Measurements from ENCODE around the gene EHHADH.
"Not testable (repeated sequence)": the region's sequence is repeated elsewhere in the genome, so short reads cannot be mapped to it uniquely, and the experiment has no call there.

The EHHADH gene

DNA sequence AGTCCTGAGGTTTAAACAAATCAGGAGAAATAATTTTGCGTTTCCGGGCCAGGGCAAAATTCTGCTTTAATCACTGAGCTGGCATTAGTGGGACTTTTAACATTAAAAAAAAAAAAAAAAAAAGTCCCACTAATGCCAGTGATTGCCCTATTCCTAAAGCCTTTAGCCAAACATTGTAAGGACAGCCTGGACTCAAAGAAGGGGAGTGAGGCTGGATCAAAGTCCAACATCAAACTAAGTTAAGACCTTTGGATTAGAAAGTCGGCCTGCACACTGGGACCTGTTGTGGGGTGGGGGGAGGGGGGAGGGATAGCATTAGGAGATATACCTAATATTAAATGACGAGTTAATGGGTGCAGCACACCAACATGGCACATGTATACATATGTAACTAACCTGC, 716 bp downstream of the EHHADH start:
- H3K27me3 ChIP-seq (ENCODE audit: control insufficient read depth in 5 of 5, insufficient read depth in 4 of 5, low read length in 5 of 5); H3K27ac ChIP-seq (ENCODE audit: low read depth, low read length); H3K9me3 ChIP-seq (ENCODE audit: control insufficient read depth in 5 of 5, low read length in 5 of 5); H3K9ac ChIP-seq (ENCODE audit: low read length in 5 of 5); H3K36me3 ChIP-seq (ENCODE audit: control insufficient read depth in 5 of 5, insufficient read depth in 5 of 5, low read length in 5 of 5): not testable (repeated sequence)
- H3K4me3 ChIP-seq (ENCODE audit: low read depth in 1 of 5, low read length in 5 of 5) = peak overlapping the region in 3 of 5 donors; percentile 86 to 95 (median 90)
- H3K4me1 ChIP-seq (ENCODE audit: control insufficient read depth in 5 of 5, insufficient read depth in 5 of 5, low read length in 5 of 5) = peaks cover 0 to 31% (median 21%) of the 10 kb centered on the region in 5 donors

DNA sequence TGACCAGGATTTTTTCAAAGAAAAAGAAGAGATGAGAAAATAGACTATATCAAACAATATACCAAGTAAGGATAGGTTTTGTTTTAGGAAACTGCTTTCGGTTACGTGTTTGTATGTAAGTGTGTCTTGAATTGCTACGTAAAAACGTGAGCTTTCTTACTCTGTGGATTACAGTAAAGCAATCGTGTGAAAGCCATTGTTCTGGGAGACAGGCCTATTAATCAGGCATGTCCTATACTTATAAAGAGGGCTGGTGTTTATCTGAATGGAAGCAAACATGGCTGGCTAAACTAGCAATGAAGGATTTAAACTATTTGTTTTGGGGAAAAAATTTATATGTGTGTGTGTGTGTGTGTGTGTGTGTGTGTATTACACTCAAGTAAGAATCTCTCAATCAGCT, 2.6 kb downstream of the EHHADH start:
- Histone ChIP-seq H3K27me3 (ENCODE audit: control insufficient read depth in 5 of 5, insufficient read depth in 4 of 5, low read length in 5 of 5) (no peaks in the 10 kb centered on the region), H3K4me3 (ENCODE audit: low read depth in 1 of 5, low read length in 5 of 5) (no peak overlapping the region), H3K9me3 (ENCODE audit: control insufficient read depth in 5 of 5, low read length in 5 of 5) (no peaks in the 10 kb centered on the region), H3K4me1 (ENCODE audit: control insufficient read depth in 5 of 5, insufficient read depth in 5 of 5, low read length in 5 of 5) (peaks cover 0 to 31% (median 21%) of the 10 kb centered on the region in 5 donors), H3K9ac (ENCODE audit: low read length in 5 of 5) (no peak overlapping the region), H3K27ac (ENCODE audit: low read depth, low read length) (peak overlapping the region; percentile 86), H3K36me3 (ENCODE audit: control insufficient read depth in 5 of 5, insufficient read depth in 5 of 5, low read length in 5 of 5) (peaks cover 7 to 13% (median 10%) of the 10 kb centered on the region in 5 donors)

DNA sequence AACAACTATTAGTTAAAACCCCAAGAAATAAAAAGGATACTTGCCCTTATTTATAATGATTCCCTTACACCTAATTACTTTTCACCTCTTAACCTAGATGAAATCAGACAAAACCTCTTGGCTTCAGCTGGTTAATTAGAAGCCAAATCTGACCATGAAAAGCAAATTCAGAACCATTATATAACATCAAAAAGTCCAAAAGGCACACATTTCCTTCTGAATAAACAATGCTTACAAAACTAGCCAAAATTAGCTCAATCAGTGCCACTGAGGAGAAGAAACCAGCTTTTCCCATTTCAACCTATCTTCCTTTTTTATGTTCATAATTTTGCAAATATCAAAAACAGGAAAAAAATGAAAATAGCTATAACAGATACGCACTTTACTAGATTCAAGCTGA, 3.2 kb downstream of the EHHADH start:
- peaks cover 0 to 31% (median 21%) of the 10 kb centered on the region in 5 donors for H3K4me1 ChIP-seq (ENCODE audit: control insufficient read depth in 5 of 5, insufficient read depth in 5 of 5, low read length in 5 of 5)
- no peaks in the 10 kb centered on the region for H3K9me3 ChIP-seq (ENCODE audit: control insufficient read depth in 5 of 5, low read length in 5 of 5)
- H3K4me3 ChIP-seq (ENCODE audit: low read depth in 1 of 5, low read length in 5 of 5) = no peak overlapping the region
- no peaks in the 10 kb centered on the region for H3K27me3 ChIP-seq (ENCODE audit: control insufficient read depth in 5 of 5, insufficient read depth in 4 of 5, low read length in 5 of 5)
- peak overlapping the region; percentile 86 for H3K27ac ChIP-seq (ENCODE audit: low read depth, low read length)
- H3K9ac ChIP-seq (ENCODE audit: low read length in 5 of 5) = peak overlapping the region in 4 of 5 donors; percentile 30 to 63 (median 50)
- peaks cover 7 to 17% (median 11%) of the 10 kb centered on the region in 5 donors for H3K36me3 ChIP-seq (ENCODE audit: control insufficient read depth in 5 of 5, insufficient read depth in 5 of 5, low read length in 5 of 5)

DNA sequence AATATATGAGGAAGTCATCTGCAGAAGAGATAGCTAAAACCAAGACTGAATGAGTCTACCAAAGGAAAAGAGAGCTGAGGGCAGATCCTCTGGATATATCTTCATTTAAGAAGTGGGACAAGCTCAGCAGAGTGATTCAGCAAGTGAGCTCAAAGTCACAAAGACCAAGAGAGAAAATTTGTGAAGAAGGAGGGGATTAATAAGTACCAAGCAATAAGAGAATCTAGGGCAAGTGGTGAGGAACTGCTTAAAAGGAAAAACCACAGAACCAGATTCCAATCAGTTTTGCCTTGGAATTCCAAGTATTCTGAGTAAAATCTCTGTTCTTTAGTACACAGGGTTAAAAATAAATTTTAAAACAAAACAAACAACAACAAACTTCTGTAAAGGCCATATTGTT, 3.6 kb downstream of the EHHADH start:
- peak overlapping the region in 2 of 5 donors; percentile 7 to 11 for H3K4me3 ChIP-seq (ENCODE audit: low read depth in 1 of 5, low read length in 5 of 5)
- peak overlapping the region; percentile 86 for H3K27ac ChIP-seq (ENCODE audit: low read depth, low read length)
- H3K27me3 ChIP-seq (ENCODE audit: control insufficient read depth in 5 of 5, insufficient read depth in 4 of 5, low read length in 5 of 5) = no peaks in the 10 kb centered on the region
- no peaks in the 10 kb centered on the region for H3K9me3 ChIP-seq (ENCODE audit: control insufficient read depth in 5 of 5, low read length in 5 of 5)
- peak overlapping the region in 3 of 5 donors; percentile 4 to 57 (median 42) for H3K9ac ChIP-seq (ENCODE audit: low read length in 5 of 5)
- peaks cover 7 to 17% (median 11%) of the 10 kb centered on the region in 5 donors for H3K36me3 ChIP-seq (ENCODE audit: control insufficient read depth in 5 of 5, insufficient read depth in 5 of 5, low read length in 5 of 5)
- H3K4me1 ChIP-seq (ENCODE audit: control insufficient read depth in 5 of 5, insufficient read depth in 5 of 5, low read length in 5 of 5) = peaks cover 0 to 31% (median 21%) of the 10 kb centered on the region in 5 donors

DNA sequence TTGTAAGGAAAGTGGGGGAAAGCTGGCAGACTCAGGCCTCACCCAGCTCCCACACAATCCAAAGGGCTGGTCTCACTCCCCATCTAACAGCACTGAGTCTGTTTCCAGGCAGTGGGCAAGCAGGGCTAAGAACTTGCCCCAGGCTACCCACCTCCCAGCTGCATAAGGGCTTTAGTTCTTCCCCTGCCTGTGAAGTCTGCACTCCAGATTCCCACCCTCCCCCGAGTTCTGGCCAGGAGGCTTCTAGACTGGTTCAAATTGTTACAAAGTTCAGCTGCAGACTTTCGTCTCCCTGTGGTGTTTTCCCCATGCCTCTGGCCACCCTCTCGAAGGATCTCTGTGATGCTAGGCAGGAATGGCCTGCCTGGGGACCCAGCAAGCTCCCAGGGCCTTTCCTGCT, 11.2 kb downstream of the EHHADH start:
- Histone ChIP-seq H3K4me1 (ENCODE audit: control insufficient read depth in 5 of 5, insufficient read depth in 5 of 5, low read length in 5 of 5) (no peaks in the 10 kb centered on the region), H3K4me3 (ENCODE audit: low read depth in 1 of 5, low read length in 5 of 5) (peak overlapping the region in 1 of 5 donors; percentile 35), H3K27me3 (ENCODE audit: control insufficient read depth in 5 of 5, insufficient read depth in 4 of 5, low read length in 5 of 5) (no peaks in the 10 kb centered on the region), H3K9me3 (ENCODE audit: control insufficient read depth in 5 of 5, low read length in 5 of 5) (peaks cover 2 to 16% (median 5%) of the 10 kb centered on the region in 5 donors), H3K9ac (ENCODE audit: low read length in 5 of 5) (no peak overlapping the region), H3K27ac (ENCODE audit: low read depth, low read length) (no peak overlapping the region), H3K36me3 (ENCODE audit: control insufficient read depth in 5 of 5, insufficient read depth in 5 of 5, low read length in 5 of 5) (peaks cover 2 to 15% (median 6%) of the 10 kb centered on the region in 5 donors)

DNA sequence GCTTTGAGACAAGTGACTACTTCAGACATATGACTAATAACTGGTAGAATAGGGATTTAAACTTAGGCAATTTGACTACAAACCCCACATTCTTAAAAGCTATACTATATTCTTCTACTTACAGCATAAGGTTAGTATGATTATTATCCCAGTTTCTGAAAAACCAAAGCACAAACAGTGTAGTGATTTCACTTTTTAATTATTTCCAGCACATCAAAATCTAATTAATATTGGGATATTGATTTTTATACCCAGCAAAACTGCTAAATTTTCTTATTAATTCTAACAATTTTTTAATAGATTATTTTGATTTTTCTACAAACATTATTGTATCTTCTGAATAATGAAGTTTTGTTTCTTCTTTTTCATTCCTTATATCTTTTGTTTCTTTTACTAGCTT, 16.9 kb downstream of the EHHADH start:
- Histone ChIP-seq H3K27me3 (ENCODE audit: control insufficient read depth in 5 of 5, insufficient read depth in 4 of 5, low read length in 5 of 5) (no peaks in the 10 kb centered on the region), H3K9ac (ENCODE audit: low read length in 5 of 5) (no peak overlapping the region), H3K27ac (ENCODE audit: low read depth, low read length) (no peak overlapping the region), H3K4me1 (ENCODE audit: control insufficient read depth in 5 of 5, insufficient read depth in 5 of 5, low read length in 5 of 5) (no peaks in the 10 kb centered on the region), H3K4me3 (ENCODE audit: low read depth in 1 of 5, low read length in 5 of 5) (no peak overlapping the region), H3K36me3 (ENCODE audit: control insufficient read depth in 5 of 5, insufficient read depth in 5 of 5, low read length in 5 of 5) (peaks cover 10 to 17% (median 14%) of the 10 kb centered on the region in 5 donors), H3K9me3 (ENCODE audit: control insufficient read depth in 5 of 5, low read length in 5 of 5) (peaks cover 9 to 28% (median 24%) of the 10 kb centered on the region in 5 donors)

DNA sequence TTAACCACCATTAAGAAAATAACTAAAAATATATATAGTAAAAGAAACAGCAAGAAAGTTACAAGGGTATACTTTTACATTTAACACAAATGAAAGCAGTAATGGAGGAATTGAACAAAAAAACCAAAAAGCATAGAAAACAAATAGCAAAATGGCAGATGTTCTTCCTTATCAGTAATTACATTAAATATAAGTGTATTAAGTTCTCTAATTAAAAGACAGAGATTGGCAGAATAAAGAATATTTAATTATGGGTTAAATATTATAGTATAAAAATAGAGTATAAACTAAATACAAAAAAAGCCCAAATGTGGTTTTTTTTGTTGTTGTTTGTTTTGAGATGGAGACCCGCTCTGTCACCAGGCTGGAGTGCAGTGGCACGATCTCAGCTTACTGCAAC, 20.5 kb downstream of the EHHADH start:
- Histone ChIP-seq H3K36me3 (ENCODE audit: control insufficient read depth in 5 of 5, insufficient read depth in 5 of 5, low read length in 5 of 5) (peaks cover 10 to 27% (median 20%) of the 10 kb centered on the region in 5 donors), H3K4me1 (ENCODE audit: control insufficient read depth in 5 of 5, insufficient read depth in 5 of 5, low read length in 5 of 5) (no peaks in the 10 kb centered on the region), H3K4me3 (ENCODE audit: low read depth in 1 of 5, low read length in 5 of 5) (no peak overlapping the region), H3K27me3 (ENCODE audit: control insufficient read depth in 5 of 5, insufficient read depth in 4 of 5, low read length in 5 of 5) (no peaks in the 10 kb centered on the region), H3K27ac (ENCODE audit: low read depth, low read length) (no peak overlapping the region), H3K9me3 (ENCODE audit: control insufficient read depth in 5 of 5, low read length in 5 of 5) (peaks cover 9 to 28% (median 24%) of the 10 kb centered on the region in 5 donors), H3K9ac (ENCODE audit: low read length in 5 of 5) (no peak overlapping the region)

DNA sequence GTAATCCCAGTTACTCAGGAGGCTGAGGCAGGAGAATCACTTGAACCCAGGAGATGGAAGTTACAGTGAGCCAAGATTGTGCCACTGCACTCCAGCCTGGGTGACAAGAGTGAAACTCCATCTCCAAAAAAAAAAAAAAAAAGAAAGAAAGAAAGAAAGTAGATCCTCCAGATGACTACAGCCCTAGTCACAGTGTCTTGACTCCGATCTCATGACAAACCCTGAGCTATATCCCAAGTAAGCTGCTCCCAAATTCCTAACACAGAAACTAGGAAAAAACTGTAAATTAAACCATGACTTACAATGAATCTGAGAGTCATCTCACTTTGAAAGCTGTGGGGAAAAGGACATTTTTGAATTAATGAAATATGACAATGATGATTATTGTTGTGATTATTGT, 27.3 kb downstream of the EHHADH start:
- H3K27me3 ChIP-seq (ENCODE audit: control insufficient read depth in 5 of 5, insufficient read depth in 4 of 5, low read length in 5 of 5); H3K4me1 ChIP-seq (ENCODE audit: control insufficient read depth in 5 of 5, insufficient read depth in 5 of 5, low read length in 5 of 5): not testable (repeated sequence)
- H3K36me3 ChIP-seq (ENCODE audit: control insufficient read depth in 5 of 5, insufficient read depth in 5 of 5, low read length in 5 of 5) = peaks cover 6 to 33% (median 18%) of the 10 kb centered on the region in 5 donors

DNA sequence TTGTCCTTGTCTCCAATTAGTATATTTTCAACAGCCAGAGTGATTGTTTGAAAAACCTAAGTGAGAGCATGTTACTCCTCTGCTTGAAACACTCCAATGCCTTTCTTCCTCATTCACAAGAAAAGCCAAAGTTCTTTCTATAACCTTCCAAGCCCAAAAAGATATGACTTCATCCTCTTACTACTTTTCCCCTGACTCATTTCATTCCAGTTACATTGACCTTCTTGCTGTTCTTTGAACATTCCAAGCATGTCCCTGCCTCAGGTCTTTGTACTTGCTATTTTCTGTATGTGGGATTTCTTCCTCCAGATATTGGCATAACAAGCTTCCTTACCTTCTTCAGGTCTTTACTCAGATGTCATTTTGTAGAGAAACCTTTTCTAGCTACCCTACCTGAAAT, 28.3 kb downstream of the EHHADH start:
- no peak overlapping the region for H3K9ac ChIP-seq (ENCODE audit: low read length in 5 of 5)
- H3K4me1 ChIP-seq (ENCODE audit: control insufficient read depth in 5 of 5, insufficient read depth in 5 of 5, low read length in 5 of 5) = no peaks in the 10 kb centered on the region
- H3K36me3 ChIP-seq (ENCODE audit: control insufficient read depth in 5 of 5, insufficient read depth in 5 of 5, low read length in 5 of 5) = peaks cover 6 to 34% (median 18%) of the 10 kb centered on the region in 5 donors
- no peak overlapping the region for H3K27ac ChIP-seq (ENCODE audit: low read depth, low read length)
- H3K4me3 ChIP-seq (ENCODE audit: low read depth in 1 of 5, low read length in 5 of 5) = no peak overlapping the region
- no peaks in the 10 kb centered on the region for H3K27me3 ChIP-seq (ENCODE audit: control insufficient read depth in 5 of 5, insufficient read depth in 4 of 5, low read length in 5 of 5)
- H3K9me3 ChIP-seq (ENCODE audit: control insufficient read depth in 5 of 5, low read length in 5 of 5) = no peaks in the 10 kb centered on the region

More for the DNA sequence above, 27.3 kb downstream of the EHHADH start:
- H3K4me3 ChIP-seq (ENCODE audit: low read depth in 1 of 5, low read length in 5 of 5); H3K9me3 ChIP-seq (ENCODE audit: control insufficient read depth in 5 of 5, low read length in 5 of 5); H3K9ac ChIP-seq (ENCODE audit: low read length in 5 of 5); H3K27ac ChIP-seq (ENCODE audit: low read depth, low read length): not testable (repeated sequence)

DNA sequence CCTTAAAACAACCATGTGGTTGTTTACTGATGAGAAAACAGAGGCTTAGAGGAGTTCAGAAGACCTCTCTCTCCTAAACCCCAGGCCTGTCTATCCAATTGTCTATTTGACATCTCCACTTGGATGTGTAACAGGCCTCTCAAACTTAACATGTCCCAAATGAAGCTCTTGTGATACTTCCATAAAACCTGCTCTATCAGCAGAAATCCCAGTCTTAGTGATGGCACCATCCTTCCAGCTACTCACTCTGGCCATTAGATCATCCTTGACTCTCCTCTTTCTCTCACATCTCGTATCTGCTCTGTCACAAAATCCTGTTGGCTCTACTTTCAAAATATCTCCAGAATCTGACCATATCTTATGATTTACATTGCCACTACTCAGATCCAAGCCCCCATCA, 28.8 kb downstream of the EHHADH start:
- H3K27me3 ChIP-seq (ENCODE audit: control insufficient read depth in 5 of 5, insufficient read depth in 4 of 5, low read length in 5 of 5) = no peaks in the 10 kb centered on the region
- H3K4me3 ChIP-seq (ENCODE audit: low read depth in 1 of 5, low read length in 5 of 5) = no peak overlapping the region
- H3K4me1 ChIP-seq (ENCODE audit: control insufficient read depth in 5 of 5, insufficient read depth in 5 of 5, low read length in 5 of 5) = no peaks in the 10 kb centered on the region
- H3K9ac ChIP-seq (ENCODE audit: low read length in 5 of 5) = no peak overlapping the region
- no peak overlapping the region for H3K27ac ChIP-seq (ENCODE audit: low read depth, low read length)
- H3K36me3 ChIP-seq (ENCODE audit: control insufficient read depth in 5 of 5, insufficient read depth in 5 of 5, low read length in 5 of 5) = peaks cover 6 to 38% (median 18%) of the 10 kb centered on the region in 5 donors
- no peaks in the 10 kb centered on the region for H3K9me3 ChIP-seq (ENCODE audit: control insufficient read depth in 5 of 5, low read length in 5 of 5)

Measured in subcutaneous abdominal adipose tissue (tissue), 5 donors.